Type B pancreatic cell (in vitro differentiated cells): Measurements from ENCODE around the gene WNK2. TPM values are rescaled to one million over a fixed set of nuclear protein-coding genes. Genes with fewer than 3 reads are reported as not detected.

ENCODE experiments used
- DNase-seq: peaks from one replicate; pipeline ENCODE4 v3.0.0; 2021; ENCODE audit warnings: mixed read lengths; ENCODE audit not compliant: unreplicated experiment; ENCODE audit errors: extremely low spot score
- H3K27ac Mint-ChIP-seq: 2 replicates; pipeline ENCODE4 v1.8.0; 2021; ENCODE audit warnings: mild to moderate bottlenecking, mixed read lengths
- H3K27me3 Mint-ChIP-seq: 2 replicates; pipeline ENCODE4 v1.8.0; 2021; ENCODE audit warnings: mixed read lengths
- H3K36me3 Mint-ChIP-seq: 2 replicates; pipeline ENCODE4 v1.8.0; 2021; ENCODE audit warnings: mixed read lengths
- H3K4me1 Mint-ChIP-seq: one replicate; pipeline ENCODE4 v1.8.0; 2021; ENCODE audit warnings: mixed read lengths; ENCODE audit not compliant: unreplicated experiment
- H3K4me3 Mint-ChIP-seq: 2 replicates; pipeline ENCODE4 v1.8.0; 2021; ENCODE audit warnings: mild to moderate bottlenecking, mixed read lengths
- H3K9me3 Mint-ChIP-seq: 2 replicates; pipeline ENCODE4 v1.8.0; 2021; ENCODE audit warnings: mixed read lengths
- CTCF ChIP-seq: fragments of 200-600 bp; sonication (generic); conservative IDR thresholded peaks from 2 replicates; pipeline ENCODE4 v1.5.0; 2021; ENCODE audit warnings: antibody characterized with exemption, mild to moderate bottlenecking
- total RNA-seq: library from RNA; stranded (reverse); gene quantifications from 2 replicates; pipeline ENCODE4 v1.2.1, GENCODE V29; 2021; ENCODE audit warnings: low replicate concordance

The WNK2 gene
- total RNA-seq, 1 donor from 2014 or later = 75.5 TPM

GRCh38 chr9:93216073-93216365 is 32.1 kb downstream of the WNK2 start:
- no peak overlapping the region for H3K4me3 Mint-ChIP-seq
- peaks cover 8% of the 10 kb centered on the region for H3K9me3 Mint-ChIP-seq
- no peaks in the 10 kb centered on the region for H3K36me3 Mint-ChIP-seq
- TF ChIP-seq CTCF = no peak
- no peak for DNase-seq
- no peak overlapping the region for H3K27ac Mint-ChIP-seq
- H3K27me3 Mint-ChIP-seq = no peaks in the 10 kb centered on the region
- H3K4me1 Mint-ChIP-seq = peaks cover 4% of the 10 kb centered on the region

- DNase-seq = no peak
- Mint-ChIP-seq H3K27ac (no peak overlapping the region), H3K36me3 (no peaks in the 10 kb centered on the region), H3K9me3 (peaks cover 8% of the 10 kb centered on the region), H3K27me3 (no peaks in the 10 kb centered on the region), H3K4me3 (no peak overlapping the region), H3K4me1 (peaks cover 6% of the 10 kb centered on the region)
- TF ChIP-seq CTCF = no peak
These were observed 33.8 kb downstream of the WNK2 start for GRCh38 chr9:93217706-93218105.

- no peak overlapping the region for H3K27ac Mint-ChIP-seq
These were observed 34.2 kb downstream of the WNK2 start for GRCh38 chr9:93218161-93218560.

GRCh38 chr9:93218671-93219420 is 34.9 kb downstream of the WNK2 start:
- no peak for TF ChIP-seq CTCF
- H3K9me3 Mint-ChIP-seq = peaks cover 8% of the 10 kb centered on the region
- H3K27ac Mint-ChIP-seq = no peak overlapping the region
- no peaks in the 10 kb centered on the region for H3K36me3 Mint-ChIP-seq
- no peak for DNase-seq
- H3K4me3 Mint-ChIP-seq = no peak overlapping the region
- H3K4me1 Mint-ChIP-seq = peaks cover 4% of the 10 kb centered on the region
- H3K27me3 Mint-ChIP-seq = no peaks in the 10 kb centered on the region

More at GRCh38 chr9:93218161-93218560, 34.2 kb downstream of the WNK2 start:
- Mint-ChIP-seq H3K9me3 (peaks cover 8% of the 10 kb centered on the region), H3K4me3 (no peak overlapping the region), H3K4me1 (peaks cover 4% of the 10 kb centered on the region), H3K36me3 (no peaks in the 10 kb centered on the region), H3K27me3 (no peaks in the 10 kb centered on the region)
- DNase-seq = no peak
- no peak for TF ChIP-seq CTCF

- TF ChIP-seq CTCF = no peak
- Mint-ChIP-seq H3K27me3 (no peaks in the 10 kb centered on the region), H3K9me3 (peaks cover 8% of the 10 kb centered on the region), H3K4me1 (peaks cover 4% of the 10 kb centered on the region), H3K36me3 (no peaks in the 10 kb centered on the region), H3K4me3 (no peak overlapping the region), H3K27ac (no peak overlapping the region)
- no peak for DNase-seq
These were observed 35.8 kb downstream of the WNK2 start for GRCh38 chr9:93219692-93220091.
